ENCODE data around the gene MAD1L1.

The MAD1L1 gene

DNA sequence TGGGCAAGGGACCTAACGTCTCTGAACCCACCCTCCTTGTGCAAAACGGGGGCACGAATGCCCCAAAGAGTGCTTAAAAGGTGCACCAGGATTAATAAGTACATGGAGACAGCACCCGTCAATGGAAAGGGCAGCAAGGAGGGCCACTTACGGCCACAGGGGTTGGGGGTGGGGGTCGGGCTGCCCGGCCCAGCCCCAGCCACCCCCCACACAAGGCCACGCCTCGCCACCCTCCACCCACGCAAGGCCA, 213.4 kb downstream of the MAD1L1 start:
- H3K4me3 ChIP-seq: no peak overlapping the region

DNA sequence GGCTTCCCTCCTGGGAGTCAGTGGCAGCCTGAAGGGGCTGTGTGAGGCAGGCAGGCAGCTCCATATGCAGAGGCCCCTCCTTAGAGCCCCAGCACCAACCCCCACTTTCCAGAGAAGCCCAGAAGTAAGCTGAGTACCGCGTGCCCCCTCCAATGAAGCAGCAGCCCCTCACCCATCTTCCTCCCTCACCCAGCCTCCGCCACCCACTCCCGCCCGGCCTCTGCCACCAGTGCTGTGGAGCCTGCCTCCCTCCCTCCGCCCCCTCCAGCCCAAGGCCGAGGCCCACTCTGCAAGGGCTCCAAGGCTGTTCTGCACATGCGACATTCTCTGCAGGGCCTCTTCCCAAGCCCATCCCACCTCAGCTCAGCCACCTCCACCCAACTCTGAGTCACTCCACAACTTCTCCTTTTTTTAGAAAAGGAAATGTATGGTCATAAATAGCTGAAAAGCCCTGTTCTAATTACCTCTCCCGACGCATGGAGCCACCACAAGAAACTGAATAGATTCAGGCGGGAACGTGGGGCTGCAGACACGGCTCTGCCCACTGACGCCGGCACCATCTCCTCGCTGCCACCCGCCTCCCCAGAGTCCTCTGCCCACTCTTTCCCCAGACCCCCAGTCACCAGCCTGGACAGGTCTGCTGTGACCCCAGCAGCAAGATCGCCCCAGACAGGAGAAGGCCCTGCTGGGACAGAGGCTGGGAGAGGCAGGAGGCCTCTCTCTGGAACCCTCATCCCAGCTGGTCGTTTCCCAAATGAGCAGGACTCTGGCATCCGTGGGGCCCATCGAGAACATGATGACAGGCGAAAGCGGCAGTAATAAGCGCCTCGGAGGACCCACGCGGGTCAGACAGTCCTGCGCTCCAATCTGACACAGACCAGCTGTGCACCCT, 213.9 kb downstream of the MAD1L1 start:
- TF ChIP-seq EZH2 (IDR thresholded peaks at IDR 0.05): no peak
- no peak for TF ChIP-seq FOXP2 (optimal IDR thresholded peaks at IDR 0.05; ENCODE audit: control extremely low read depth, extremely low read length, insufficient read depth)
- TF ChIP-seq POLR2AphosphoS5 (IDR thresholded peaks at IDR 0.05; ENCODE audit: borderline replicate concordance, low read depth, low read length): no peak
- Histone ChIP-seq H3K9ac (ENCODE audit: insufficient read length) (peak overlapping the region; percentile 41), H3K27ac (peak overlapping the region; percentile 92), H3K4me3 (0 out of 2 replicates have a peak overlapping the region, but pooled peaks have one; percentile 16), H3K36me3 (ENCODE audit: insufficient read depth, low read length) (no peaks in the 10 kb centered on the region), H3K9me3 (ENCODE audit: low read depth, low read length) (no peaks in the 10 kb centered on the region)
- DNase-seq (ENCODE audit: low read depth, low spot score): peak; percentile 20

More for the DNA sequence above, 213.4 kb downstream of the MAD1L1 start:
- Histone ChIP-seq H3K27ac (peak overlapping the region; percentile 92), H3K9ac (ENCODE audit: insufficient read length) (peak overlapping the region; percentile 41), H3K9me3 (ENCODE audit: low read depth, low read length) (no peaks in the 10 kb centered on the region), H3K36me3 (ENCODE audit: insufficient read depth, low read length) (no peaks in the 10 kb centered on the region)
- DNase-seq (ENCODE audit: low read depth, low spot score): no peak
- TF ChIP-seq FOXP2 (optimal IDR thresholded peaks at IDR 0.05; ENCODE audit: control extremely low read depth, extremely low read length, insufficient read depth): no peak
- TF ChIP-seq POLR2AphosphoS5 (IDR thresholded peaks at IDR 0.05; ENCODE audit: borderline replicate concordance, low read depth, low read length): no peak
- TF ChIP-seq EZH2 (IDR thresholded peaks at IDR 0.05): no peak

DNA sequence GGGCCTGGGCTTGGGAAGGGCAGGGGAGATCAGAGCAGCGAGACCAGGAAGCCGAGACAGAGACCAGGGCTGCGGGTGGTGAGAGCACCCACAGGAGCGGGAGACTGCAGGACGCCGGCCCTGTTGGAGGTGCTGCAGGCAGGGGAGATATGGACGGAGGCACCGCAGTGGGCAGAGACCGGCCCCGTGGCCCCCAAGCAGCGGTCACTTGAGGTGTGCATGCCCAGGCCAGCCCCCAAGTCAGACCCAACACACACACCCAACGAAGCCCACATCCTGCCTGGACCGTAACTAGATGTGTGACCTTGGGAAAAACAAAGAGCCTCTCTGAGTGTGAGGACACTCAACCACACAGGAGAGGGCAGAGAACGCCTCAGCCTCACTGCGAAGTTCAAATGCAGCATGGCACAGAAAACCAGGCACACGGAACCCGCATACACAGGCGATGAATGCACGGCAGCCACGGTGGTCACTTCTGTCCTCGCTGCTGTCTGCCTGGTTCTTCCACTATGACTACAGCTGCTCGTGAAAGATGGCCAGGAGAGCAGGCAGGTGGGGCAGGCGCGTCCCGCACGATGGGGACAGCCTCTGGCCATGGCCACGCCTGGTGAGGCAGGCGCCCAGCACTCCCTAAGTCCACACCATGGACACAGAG, 214.7 kb downstream of the MAD1L1 start:
- H3K4me3 ChIP-seq: no peak overlapping the region
- DNase-seq (ENCODE audit: low read depth, low spot score): no peak
- H3K9me3 ChIP-seq (ENCODE audit: low read depth, low read length): no peaks in the 10 kb centered on the region
- H3K36me3 ChIP-seq (ENCODE audit: insufficient read depth, low read length): no peaks in the 10 kb centered on the region
- TF ChIP-seq POLR2AphosphoS5 (IDR thresholded peaks at IDR 0.05; ENCODE audit: borderline replicate concordance, low read depth, low read length): no peak
- TF ChIP-seq EZH2 (IDR thresholded peaks at IDR 0.05): no peak
- H3K9ac ChIP-seq (ENCODE audit: insufficient read length): peak overlapping the region; percentile 32
- peak overlapping the region; percentile 92 for H3K27ac ChIP-seq

DNA sequence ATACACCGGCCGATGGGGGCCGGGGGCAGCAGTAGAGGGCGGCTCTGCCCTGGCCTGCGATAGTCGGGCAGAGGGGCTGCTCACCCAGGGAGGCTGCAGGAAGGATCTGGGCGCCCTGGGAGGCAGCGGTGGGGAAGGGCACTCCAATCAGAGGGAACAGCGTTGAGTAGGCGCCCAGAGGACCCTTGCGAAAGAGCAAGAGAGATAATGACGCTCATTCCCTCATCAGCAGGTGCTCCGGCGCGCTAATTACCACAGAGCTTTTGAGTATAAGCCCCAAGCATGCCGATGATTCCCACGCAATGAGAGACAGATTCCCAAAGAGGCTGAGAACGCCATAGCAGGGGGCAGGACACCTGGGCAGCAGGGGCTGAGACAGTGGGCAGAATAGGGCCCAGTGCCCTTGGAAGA, 215.3 kb downstream of the MAD1L1 start:
- H3K4me3 ChIP-seq: no peak overlapping the region
- H3K27ac ChIP-seq: 0 out of 2 replicates have a peak overlapping the region, but pooled peaks have one; percentile 92
- DNase-seq (ENCODE audit: low read depth, low spot score): no peak
- H3K9ac ChIP-seq (ENCODE audit: insufficient read length): no peak overlapping the region
- no peaks in the 10 kb centered on the region; the same call in 1 of the 2 replicates for H3K36me3 ChIP-seq (ENCODE audit: insufficient read depth, low read length)
- H3K9me3 ChIP-seq (ENCODE audit: low read depth, low read length): no peaks in the 10 kb centered on the region
- no peak for TF ChIP-seq EZH2 (IDR thresholded peaks at IDR 0.05)

DNA sequence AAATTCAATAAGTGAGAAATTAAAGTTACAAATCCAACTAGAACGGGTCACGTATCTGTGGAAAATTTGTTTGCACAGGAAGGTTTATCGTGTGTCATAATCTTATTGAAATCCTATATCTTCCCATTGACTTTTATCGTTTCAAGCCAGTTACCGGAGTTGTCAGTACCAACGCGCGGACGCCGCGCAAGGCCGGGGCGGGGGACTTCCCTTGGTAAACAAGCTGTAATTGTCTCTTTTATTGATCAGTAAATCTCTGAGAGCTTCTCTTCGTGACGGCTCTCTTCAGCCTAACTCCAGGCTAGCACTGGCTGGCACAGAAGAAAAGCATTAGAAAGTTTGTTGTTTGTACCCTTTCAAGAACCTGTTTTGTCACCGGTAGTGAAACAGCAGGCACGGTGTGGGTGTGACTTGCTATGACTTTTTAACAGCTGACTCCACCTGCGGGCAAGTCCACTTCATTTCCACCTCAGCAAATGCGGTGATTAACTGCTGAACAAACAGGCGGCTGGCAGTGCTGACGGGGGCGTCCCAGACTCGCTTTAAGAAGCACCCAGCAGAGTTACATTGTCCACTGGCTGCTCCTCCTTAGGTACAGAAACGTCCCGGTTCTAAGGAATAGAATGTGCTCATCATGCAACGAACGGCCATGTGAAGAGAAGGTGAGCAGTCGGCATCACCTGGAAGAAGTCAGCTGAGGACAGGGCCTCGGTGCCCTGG, 215.8 kb downstream of the MAD1L1 start:
- Histone ChIP-seq H3K27ac (no peak overlapping the region), H3K9ac (ENCODE audit: insufficient read length) (no peak overlapping the region), H3K36me3 (ENCODE audit: insufficient read depth, low read length) (no peaks in the 10 kb centered on the region; the same call in 1 of the 2 replicates), H3K9me3 (ENCODE audit: low read depth, low read length) (no peaks in the 10 kb centered on the region), H3K4me3 (no peak overlapping the region)
- TF ChIP-seq EZH2 (IDR thresholded peaks at IDR 0.05): no peak
- TF ChIP-seq FOXP2 (optimal IDR thresholded peaks at IDR 0.05; ENCODE audit: control extremely low read depth, extremely low read length, insufficient read depth): no peak
- DNase-seq (ENCODE audit: low read depth, low spot score): no peak

DNA sequence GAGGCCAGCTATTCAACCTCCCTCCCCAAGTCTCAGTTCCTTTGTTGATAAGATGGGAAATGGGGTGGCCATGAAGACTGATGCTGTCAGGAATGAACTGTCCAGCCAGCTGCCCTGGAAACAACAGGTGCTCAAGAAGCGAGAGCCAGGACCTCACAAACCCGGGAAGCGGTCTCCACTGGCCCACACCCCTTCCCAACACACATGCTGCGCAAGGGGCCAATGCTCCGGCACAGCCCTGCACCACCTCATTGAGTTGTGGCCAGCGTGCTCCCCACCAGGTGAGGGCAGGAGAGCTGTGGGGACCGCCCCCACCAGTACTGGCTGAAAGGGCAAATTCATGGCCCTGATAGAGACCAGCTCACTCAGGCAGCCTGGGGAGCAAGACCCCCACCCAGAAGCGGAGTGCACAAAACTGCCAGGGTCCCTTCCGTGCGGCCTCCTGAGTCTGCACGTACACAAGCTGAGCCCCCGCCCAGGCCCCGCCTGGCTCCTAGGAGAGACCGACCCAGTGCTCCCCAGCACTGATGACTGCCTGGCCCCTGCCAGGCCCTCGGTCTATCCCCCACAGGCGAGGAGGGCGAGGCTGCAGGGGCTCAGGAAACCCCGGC, 216.6 kb downstream of the MAD1L1 start:
- no peak overlapping the region for H3K4me3 ChIP-seq
- no peak for DNase-seq (ENCODE audit: low read depth, low spot score)
- TF ChIP-seq EZH2 (IDR thresholded peaks at IDR 0.05): no peak
- no peak for TF ChIP-seq FOXP2 (optimal IDR thresholded peaks at IDR 0.05; ENCODE audit: control extremely low read depth, extremely low read length, insufficient read depth)
- no peak for TF ChIP-seq POLR2AphosphoS5 (IDR thresholded peaks at IDR 0.05; ENCODE audit: borderline replicate concordance, low read depth, low read length)

DNA sequence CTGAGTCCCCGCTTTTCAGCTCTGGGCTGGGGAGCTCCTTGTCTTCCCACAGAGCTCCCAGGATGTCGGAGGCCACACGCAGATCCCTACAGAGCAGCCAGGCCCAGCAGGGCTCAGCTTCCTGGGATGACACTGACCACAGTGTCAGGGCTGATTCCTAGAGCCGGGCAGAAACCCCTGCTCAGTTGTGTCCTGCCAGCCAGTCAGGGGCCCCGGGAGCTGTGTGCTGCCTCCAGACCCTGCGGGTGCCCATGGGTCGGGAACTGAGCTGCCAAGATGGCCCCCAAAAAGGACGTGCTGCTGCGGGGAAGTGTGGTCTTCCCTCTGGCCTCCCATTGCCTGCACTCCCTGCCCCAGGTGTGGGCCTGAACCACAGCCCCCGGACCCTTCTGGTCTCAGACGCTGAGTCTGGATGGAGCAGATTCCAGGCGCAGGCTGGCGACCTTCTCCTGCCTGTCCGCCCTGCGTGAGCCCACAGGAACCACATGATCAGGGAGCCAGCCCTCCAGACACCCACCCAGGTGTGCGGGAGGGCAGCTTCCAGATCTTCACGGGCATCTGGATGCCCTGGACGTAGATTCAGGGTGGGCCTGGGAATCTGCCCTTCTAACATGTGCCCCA, 217.4 kb downstream of the MAD1L1 start:
- H3K9me3 ChIP-seq (ENCODE audit: low read depth, low read length): no peaks in the 10 kb centered on the region
- no peak overlapping the region for H3K4me3 ChIP-seq
- no peak overlapping the region for H3K9ac ChIP-seq (ENCODE audit: insufficient read length)
- no peak for DNase-seq (ENCODE audit: low read depth, low spot score)
- no peaks in the 10 kb centered on the region; the same call in 1 of the 2 replicates for H3K36me3 ChIP-seq (ENCODE audit: insufficient read depth, low read length)
- TF ChIP-seq FOXP2 (optimal IDR thresholded peaks at IDR 0.05; ENCODE audit: control extremely low read depth, extremely low read length, insufficient read depth): no peak
- no peak for TF ChIP-seq POLR2AphosphoS5 (IDR thresholded peaks at IDR 0.05; ENCODE audit: borderline replicate concordance, low read depth, low read length)
- no peak for TF ChIP-seq EZH2 (IDR thresholded peaks at IDR 0.05)
- no peak overlapping the region for H3K27ac ChIP-seq

More for the DNA sequence above, 216.6 kb downstream of the MAD1L1 start:
- H3K36me3 ChIP-seq (ENCODE audit: insufficient read depth, low read length): no peaks in the 10 kb centered on the region; the same call in 1 of the 2 replicates
- H3K9ac ChIP-seq (ENCODE audit: insufficient read length): no peak overlapping the region
- H3K9me3 ChIP-seq (ENCODE audit: low read depth, low read length): no peaks in the 10 kb centered on the region
- H3K27ac ChIP-seq: no peak overlapping the region
